G401 (cell line): Measurements from ENCODE around the gene TSPEAR. TPM values are rescaled to one million over a fixed set of nuclear protein-coding genes. Genes with fewer than 3 reads are reported as not detected.

Source experiments
- total RNA-seq: library from RNA; depleted of rRNA; stranded (reverse); fragments of >200 nt; shearing (Covaris generic); gene quantifications from 2 replicates; pipeline ENCODE4 v1.2.3, GENCODE V29; 2014; rRNA removed

Gene TSPEAR
- total RNA-seq, 1 experiment from 2014 or later: not detected

Other genes starting within 250 kb of the TSPEAR start
- not detected in 2 replicates for gene KRTAP10-1, start 171.4 kb downstream of the TSPEAR start, total RNA-seq
- gene KRTAP10-2, start 160.1 kb downstream of the TSPEAR start, total RNA-seq: not detected in 2 replicates
- not detected in 2 replicates for gene KRTAP10-3, start 152.8 kb downstream of the TSPEAR start, total RNA-seq
- gene KRTAP10-4, start 137.8 kb downstream of the TSPEAR start, total RNA-seq: not detected in 2 replicates
- gene KRTAP10-5, start 131.0 kb downstream of the TSPEAR start, total RNA-seq: not detected in 2 replicates
- gene KRTAP10-6, start 119.1 kb downstream of the TSPEAR start, total RNA-seq: not detected in 2 replicates
- not detected in 2 replicates for gene KRTAP10-7, start 111.0 kb downstream of the TSPEAR start, total RNA-seq
- gene KRTAP10-8, start 99.5 kb downstream of the TSPEAR start, total RNA-seq: not detected in 2 replicates
- gene KRTAP10-9, start 84.5 kb downstream of the TSPEAR start, total RNA-seq: not detected in 2 replicates
- gene KRTAP10-10, start 74.2 kb downstream of the TSPEAR start, total RNA-seq: not detected in 2 replicates
- not detected in 2 replicates for gene KRTAP10-11, start 65.2 kb downstream of the TSPEAR start, total RNA-seq
- not detected in 2 replicates for gene KRTAP12-4, start 56.9 kb downstream of the TSPEAR start, total RNA-seq
- gene KRTAP12-3, start 53.6 kb downstream of the TSPEAR start, total RNA-seq: not detected in 2 replicates
- not detected in 2 replicates for gene KRTAP12-2, start 44.6 kb downstream of the TSPEAR start, total RNA-seq
- gene KRTAP12-1, start 29.4 kb downstream of the TSPEAR start, total RNA-seq: not detected in 2 replicates
- gene KRTAP10-12, start 14.4 kb downstream of the TSPEAR start, total RNA-seq: not detected in 2 replicates
- gene UBE2G2, start 90.2 kb upstream of the TSPEAR start, total RNA-seq: 55.2 and 61.8 TPM in 2 replicates
- 54.2 and 59.0 TPM in 2 replicates for gene SUMO3, start 106.5 kb upstream of the TSPEAR start, total RNA-seq
- gene PTTG1IP, start 162.1 kb upstream of the TSPEAR start, total RNA-seq: 172 and 243 TPM in 2 replicates
- gene ITGB2, start 209.3 kb upstream of the TSPEAR start, total RNA-seq: not detected in 2 replicates
- gene SLX9, start 228.5 kb upstream of the TSPEAR start, total RNA-seq: 48.2 and 77.4 TPM in 2 replicates